GM18499 (cell line): ENCODE data around the gene BCOR.

Experiments
- ATAC-seq: cut with Tn5 transposase; IDR thresholded peaks from one replicate; pipeline ENCODE4 v1.9.1; 2021; ENCODE audit warnings: moderate number of reproducible peaks; ENCODE audit not compliant: insufficient read depth, unreplicated experiment

Gene BCOR

DNA sequence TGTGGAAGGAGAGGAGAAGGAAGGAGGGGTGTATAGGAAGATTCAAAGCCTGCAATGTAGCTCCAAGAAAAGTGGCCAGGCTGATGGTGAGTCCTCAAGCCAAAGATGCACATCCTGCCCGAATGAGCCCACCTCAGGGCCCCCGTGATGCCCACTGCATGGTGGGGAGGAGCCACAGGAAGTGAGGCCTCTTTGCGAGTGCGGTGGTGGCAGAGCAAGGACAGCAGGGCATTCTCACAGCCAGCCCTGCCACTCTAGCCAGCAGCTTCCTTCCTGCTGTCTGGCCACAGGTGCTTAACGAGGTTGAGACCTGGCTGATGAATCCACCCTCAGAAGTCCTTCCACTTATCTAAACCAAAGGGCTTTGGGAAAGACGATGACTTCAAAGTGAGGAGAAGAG is 55.8 kb downstream of the BCOR start:
- no peak for ATAC-seq

DNA sequence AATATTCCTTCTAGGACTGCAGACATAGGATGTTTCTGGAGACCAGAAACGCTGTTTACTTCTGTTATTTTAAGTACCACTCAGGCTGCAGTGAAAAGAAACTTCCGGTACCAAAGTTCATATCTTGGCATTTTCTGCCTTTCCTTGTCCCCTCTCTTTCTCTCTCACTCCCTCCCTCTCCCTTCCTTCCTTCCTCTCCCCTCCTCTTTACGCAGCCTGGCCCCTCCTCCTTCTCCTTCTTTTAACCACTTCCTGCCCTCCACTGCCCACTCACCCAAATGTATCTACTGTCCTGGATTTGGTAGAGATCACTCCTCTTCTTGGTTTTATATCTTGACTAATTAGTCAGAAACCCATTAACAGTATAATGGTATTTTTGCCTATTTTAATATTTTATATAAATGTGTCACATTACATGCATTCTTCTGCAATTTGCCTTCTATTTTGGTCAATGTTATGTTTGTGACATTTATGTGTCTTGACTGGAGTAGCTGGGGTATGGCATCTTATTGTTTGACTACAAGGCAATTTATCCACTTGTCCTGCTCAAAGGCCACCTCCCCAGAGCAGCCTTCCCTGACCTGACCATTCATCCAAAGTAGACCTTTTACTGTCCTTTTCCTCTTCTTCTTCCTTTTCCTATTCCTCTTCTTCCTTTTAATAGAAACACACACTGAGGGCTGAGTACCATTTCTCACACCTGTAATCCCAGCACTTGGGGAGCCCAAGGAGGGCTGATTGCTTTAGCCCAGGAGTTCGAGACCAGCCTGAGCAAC is 56.9 kb downstream of the BCOR start:
- ATAC-seq = no peak

DNA sequence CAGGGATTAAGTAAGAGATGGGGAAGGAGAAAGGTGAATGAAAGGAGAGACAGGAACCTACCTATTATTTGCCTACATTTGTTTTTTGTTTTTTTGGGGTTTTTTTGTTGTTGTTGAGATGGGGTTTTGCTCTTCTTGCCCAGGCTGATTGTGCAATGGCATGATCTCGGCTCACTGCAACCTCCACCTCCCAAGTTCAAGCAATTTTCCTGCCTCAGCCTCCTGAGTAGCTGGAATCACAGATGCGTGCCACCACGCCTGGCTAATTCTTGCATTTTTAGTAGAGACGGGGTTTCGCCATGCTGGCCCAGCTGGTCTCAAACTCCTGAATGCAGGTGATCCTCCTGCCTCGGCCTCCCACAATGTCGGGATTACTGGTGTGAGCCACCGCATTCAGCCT is 57.9 kb downstream of the BCOR start:
- ATAC-seq = no peak

DNA sequence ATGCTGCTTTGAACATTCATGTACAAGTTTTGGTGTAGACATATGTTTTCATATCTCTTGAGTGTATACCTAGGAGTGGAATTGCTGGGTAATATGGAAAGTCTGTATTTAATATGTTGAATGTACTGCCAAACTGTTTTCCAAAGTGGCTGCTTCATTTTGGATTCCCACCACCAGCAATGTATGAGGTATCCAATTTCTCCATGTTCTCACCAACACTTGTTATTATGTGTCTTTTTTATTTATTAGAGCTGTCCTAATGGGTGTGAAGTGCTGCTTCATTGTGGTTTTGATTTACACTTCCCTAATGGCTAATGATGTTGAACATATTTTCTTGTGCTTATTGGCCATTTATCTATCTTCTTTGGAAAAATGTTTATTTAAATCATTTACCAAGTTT is 60.4 kb downstream of the BCOR start:
- ATAC-seq = no peak

DNA sequence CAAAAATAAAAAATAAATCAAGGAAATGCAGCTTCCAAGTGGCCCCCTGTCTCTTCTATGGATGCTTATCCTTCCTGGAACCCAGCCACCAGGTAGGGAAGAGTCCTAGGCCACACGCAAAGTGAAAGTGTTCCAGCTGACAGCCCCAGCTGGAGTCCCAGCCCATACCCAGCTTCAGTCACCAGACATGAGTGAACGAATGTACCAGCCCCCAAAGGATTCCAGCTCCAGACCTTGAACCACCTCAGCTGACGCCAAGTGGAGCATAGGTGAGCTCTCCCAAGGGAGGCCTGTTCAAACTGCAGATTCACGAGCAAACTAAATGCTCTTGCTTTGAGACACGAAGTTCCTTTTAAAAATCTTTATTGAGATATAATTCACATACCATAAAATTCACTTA is 62.0 kb downstream of the BCOR start:
- ATAC-seq = no peak

DNA sequence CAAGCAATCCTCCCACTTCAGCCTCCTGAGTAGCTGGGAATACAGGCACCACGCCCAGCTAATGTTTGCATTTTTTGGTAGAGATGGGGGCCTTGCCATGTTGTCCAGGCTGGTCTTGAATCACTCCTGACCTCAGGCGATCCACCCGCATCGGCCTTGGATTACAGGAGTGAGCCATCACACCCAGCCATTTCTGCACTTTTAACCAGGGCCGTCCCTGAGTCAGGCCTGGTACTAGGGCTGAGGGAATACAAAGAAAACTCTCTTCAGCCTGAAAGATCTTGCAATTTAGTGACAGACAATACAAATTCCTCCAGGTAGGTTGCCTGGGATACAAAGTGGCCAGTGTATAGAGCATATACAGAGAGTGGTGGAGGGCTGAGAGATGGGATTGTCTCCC is 65.8 kb downstream of the BCOR start:
- no peak for ATAC-seq

DNA sequence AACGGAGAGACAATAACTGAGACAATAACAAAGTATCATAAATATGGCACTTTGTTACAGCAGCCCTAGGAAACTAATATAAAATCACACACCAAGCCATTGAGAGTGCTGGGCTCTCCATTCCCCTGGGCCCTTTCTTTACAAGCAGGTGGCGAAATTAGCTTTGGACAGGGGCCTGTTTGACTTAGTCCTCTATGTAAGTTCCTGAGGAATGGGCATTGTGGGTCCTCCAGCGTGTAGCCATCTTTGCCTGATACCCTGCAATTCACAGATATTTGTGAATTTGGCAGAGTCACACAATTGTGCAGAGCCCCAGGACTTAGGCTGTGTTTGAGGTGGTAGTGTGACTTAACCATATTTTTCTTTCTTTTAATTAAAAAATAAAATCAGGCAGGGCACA is 67.6 kb downstream of the BCOR start:
- ATAC-seq = no peak

DNA sequence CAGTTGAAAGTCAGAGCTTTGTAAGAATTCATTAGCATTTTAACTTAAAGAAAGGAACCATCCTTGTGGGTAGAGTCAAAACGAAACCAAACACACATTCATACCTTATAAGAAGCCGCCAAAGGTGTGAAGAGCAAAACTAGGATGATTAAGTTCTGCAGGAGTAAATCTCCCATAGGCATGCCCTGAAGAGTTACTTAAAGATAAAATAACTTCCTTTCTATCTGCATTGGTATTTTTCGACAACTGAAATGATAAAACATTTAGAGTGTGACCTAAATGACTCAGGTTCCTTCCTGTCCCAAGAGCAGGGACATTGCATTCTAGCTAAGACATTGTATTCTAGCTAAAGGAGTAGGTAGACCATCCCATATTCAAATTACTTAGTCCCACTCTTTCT is 75.3 kb downstream of the BCOR start:
- no peak for ATAC-seq

DNA sequence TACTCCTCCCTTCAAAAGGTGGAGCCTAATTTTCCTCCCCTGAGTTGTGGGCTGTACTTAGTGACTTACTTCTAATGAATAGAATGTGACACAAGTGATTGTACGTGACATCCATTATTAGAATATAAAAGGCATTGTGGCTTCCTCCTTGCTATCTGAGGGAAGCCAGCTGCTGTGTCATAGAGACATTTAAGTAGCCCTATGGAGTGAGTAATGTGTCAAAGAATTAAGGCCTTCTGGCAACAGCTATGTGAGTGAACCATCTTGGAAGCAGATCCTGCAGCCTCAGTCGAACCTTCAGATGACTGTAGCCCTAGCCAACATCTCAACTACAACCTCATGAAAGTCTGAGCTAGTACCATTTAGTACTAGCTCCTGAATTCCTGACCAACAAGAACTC is 76.1 kb downstream of the BCOR start:
- no peak for ATAC-seq

DNA sequence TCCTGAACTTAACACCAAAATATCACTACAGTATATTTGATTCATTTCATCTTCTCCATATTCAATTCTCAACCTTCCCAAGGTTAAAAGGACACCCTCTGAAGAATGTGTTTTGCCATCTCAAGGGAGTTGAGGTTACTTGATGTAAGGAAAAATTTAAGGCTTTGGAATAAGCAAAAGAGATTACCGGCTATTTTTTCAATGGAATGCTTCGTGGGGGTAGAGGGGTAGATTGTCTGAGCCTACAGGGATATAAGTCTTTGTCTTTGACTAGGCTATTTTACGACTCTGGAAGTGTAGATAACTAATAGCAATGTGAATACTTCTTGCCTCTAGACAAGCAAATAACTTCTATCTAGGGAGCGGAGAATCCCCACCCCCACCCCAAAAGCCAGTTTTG is 78.2 kb downstream of the BCOR start:
- no peak for ATAC-seq

DNA sequence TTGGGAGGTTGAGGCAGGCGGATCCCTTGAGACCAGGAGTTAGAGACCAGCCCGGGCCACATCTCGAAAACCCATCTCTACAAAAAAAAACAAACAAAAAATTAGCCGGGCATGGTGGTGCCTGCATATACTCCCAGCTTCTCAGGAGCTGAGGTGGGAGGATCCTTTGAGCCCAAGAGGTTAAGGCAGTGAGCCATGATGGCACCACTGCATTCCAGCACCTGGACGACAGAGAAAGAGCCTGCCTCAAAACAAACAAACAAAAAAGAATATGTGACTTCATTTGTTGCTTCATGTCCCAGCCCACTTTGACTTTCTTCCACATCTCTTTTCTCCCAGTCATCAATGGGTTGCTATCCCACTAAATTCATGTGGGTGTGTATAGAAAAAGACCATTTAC is 79.7 kb downstream of the BCOR start:
- ATAC-seq = no peak

DNA sequence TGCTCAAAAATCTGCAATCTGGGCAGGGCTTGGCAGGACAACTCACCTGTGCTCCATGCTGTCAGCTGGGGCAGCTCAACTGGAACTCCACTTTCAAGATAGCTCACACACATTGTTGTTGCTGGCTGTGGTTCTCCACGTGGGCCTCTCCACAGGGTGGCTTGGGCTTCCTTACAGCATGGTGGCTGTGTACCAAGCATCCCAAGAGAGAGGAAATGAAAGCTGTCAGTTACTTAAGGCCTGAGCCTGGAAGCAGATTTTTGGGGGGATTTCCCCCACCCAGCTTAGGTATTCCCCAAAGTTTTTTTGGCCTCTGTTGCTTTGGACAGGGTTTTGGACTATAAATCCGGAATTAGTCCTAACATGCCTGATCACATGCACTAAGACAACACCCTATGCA is 81.0 kb downstream of the BCOR start:
- no peak for ATAC-seq

DNA sequence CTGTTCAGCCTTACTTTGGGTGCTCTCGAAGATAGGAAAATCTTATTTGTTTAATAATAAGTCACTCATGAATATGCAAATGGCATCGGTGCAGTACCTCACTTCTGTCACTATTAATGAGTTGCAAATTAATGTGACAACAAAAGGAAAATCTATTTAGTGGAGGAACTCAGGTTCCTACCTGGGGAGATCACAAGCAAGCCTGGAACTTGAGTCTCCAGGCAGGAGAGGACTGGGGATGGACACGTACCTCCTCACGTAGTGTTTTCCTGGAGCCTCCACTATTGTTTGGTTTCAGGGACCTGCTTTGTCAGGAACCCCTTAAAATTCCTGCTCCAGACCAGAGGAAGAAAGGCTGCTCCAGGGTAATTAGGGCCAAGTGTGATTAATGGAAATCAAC is 82.1 kb downstream of the BCOR start:
- no peak for ATAC-seq

DNA sequence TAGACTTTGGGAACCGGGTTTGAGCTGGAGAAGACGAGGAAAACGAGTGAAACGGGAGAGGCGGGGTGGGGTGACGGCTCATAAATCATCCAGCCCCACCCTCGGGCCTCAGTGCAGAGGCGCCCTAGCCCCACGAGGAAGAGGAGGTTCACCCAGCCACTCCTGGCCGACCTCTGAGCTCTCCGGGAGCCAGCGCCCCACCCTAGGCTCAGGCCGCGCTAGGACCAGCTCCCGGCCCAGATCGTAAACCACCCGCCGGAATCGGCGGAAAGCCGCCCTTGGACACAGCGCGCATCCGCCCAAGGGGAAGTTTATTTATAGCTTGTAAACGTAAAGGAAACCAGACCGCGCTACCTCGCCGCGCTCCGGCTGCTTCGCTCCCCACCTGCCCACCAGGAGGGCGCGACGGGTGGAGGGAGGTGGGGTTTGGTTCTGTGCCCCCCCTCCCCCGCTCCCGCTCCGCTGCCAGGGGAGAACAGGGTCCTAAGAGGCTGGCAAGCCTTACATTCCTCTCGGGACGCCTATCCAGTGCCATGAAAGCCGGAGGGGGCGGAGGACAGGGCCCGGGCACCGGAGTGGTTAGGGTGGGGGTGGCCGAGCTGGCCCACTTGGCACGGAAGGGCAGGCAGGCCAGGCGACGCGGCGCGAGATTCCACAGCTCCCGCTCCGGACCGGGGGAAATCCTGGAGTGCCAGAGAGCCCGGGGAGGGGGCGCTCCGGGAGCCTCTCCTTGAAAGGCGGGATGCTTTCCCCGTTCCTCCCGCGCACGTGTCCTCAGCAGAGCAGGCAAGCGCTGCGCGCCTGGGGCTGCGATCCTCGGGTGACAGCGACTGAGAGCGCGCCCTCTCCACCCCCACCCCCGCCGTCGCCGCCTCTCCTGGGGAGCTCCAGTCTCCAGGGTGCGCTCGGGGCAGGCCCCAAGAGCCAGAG is 84.2 kb downstream of the BCOR start:
- ATAC-seq = no peak

DNA sequence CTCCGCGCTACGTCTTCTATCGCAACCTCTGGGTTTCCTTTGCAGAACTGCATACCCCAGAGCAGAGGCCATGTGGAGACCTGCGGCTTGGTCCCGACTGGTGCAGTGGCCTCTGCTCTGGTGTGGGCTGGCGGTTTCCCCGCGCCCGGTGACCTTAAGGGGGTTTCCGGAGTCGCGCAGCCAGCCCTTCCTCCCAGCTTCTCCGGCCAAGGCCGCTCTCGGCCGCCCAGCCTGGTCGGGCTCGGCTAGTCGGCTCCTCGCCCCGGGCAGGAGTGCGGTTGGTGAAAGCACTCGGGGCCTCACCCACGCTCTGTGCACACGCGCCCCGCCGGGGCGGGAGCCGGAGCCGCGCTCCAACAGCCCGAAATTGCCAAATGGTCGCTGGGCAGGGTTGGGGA is 84.9 kb downstream of the BCOR start:
- ATAC-seq = no peak

DNA sequence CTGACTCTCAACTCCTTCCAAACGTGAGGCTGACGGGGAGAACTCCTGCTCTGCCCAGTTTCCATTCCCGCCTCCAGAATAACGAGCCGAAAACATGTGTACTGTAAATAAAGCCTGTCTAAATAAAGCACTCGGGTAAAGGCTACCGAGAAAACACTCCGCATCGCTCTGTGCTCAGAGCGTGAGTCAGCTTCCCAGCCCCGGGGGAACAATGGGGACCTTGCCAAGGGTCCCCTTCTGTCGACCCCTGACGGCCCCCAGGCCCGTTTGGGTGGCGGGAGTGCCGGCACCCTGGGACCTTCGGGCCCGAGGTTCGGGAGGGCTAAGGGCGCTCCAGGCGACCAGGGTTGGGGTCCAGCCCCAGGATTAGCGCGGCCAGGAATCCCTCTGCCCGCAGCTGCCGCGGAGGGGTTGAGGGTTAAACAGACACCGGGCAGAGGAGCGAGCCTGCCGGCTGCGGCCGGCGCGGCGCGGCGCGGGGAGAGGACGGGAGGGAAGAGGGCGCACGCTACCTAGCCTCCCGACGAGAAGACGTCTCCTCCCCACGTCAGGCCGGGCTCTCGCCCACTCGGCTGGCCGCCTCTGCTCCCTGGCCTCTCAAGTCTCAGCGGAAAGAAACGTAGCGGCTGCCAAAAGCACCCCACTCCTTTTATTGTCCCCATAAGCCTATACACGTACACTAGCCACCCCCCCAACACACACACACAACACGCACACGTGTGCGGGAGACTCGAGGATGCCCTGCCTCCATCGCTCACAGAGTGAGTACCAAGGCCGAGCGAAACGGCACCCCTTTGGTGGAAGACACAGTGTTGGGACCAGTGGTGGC is 85.5 kb downstream of the BCOR start:
- no peak for ATAC-seq

DNA sequence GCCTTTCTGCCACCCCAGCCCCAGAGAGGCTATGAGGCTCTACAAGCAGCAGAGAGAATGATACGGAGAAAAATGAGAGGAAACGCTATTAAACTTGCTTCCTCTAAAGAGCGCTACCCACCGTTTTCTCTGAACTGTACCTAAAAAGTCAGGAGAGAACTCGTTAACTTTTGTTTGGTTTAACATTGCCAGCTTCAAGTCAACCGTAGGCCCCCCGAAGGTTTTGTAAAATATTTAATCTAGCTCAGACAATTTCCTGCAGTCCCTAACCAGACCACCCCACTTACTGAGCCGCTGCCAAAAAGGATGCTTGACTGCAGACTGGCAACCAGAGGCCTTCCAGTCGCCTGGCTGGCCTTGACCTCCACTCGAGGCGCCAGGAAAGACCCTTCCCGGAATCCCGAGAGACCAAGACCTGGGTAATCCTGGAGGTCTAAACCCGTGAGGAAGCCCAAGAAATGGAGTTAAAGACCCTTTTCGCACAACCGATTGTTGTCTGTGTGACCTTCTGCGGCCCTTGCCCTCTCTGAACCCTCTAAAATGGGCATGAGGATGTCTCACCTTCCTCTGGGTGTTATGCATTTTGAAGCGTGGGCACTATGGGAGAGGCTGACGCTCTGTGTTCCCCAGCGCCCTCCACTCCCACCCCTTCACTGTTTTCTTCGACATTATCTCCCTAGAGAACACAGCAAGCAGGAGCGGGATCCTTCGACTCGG is 86.3 kb downstream of the BCOR start:
- ATAC-seq = no peak

DNA sequence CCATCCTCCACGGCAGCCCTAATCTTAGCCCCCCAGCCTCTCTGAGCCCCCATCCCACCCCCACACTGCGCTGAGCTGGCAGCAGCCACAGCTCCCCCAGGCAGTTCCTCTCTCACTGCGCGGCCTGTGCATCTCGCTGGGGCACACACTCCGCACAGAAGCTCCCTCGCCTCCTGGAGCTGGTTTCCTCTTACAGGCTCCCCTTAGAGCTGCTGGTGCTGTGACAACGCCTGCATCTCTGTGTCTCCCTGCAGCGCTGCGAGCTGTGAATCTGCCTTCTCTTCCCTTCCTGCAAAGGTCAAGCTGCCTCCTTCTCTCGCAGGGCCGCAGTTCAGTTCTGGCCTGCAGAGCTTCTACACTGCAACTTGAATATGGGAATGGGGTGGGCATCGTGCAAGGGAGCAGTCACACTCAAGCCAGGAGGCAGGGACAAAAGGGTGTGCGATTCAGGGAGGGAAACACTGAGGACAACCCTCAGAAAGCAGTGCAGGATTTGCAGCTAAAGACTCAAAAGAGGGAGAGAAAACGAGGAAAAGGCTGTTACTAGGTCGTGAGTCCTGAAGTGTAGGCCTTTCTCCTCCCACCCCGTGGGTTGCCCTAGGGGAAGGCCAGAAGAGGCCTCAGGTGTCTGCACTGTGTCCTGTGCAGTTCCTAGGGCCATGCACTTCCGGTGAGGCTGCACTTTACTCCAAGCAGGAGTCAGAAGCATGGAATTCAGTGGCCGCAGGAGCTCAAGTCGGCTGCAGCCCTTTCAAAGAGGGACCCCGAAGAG is 87.0 kb downstream of the BCOR start:
- ATAC-seq = no peak

DNA sequence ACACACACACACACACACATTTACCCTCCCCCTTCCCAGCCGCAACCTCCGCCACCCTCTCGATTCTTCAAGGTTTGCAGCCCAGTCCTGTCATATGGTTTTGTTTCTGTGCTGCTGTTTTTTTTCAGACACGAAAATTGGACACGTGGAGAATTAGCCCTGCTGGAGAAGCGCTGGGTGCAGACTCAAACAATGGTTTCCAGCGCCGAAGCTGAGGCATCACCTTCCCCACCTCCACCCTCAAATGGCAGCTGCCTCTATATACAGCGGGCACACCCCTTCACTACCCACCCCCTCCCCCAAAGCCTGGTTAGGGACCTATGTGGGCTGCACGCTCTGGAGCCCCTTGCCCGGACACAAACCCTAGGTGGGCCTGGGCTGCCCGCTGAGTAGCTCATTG is 87.9 kb downstream of the BCOR start:
- ATAC-seq = no peak

DNA sequence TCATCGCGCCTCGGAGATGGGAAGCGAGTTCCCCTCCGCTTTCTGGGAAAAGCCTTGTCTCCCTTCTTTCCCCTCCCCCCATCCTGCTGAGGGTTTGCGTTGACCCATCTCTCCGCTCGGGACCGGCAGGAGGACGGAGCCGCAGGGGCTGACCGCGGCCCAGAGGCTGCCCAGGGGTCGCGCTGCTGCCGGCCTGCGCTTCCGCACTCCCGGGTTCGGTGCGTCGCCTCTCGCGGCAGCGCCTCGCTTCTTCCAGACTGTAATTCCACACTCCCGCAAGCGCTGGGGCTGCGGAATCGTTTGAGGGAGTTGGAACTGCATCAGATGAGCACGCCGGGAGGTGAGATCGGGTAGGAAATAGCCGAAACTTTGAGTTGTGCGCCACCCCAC is 88.3 kb downstream of the BCOR start:
- ATAC-seq = no peak
